ENCODE data around the gene BBS4. TPM values are rescaled to one million over a fixed set of nuclear protein-coding genes. Genes with fewer than 3 reads are reported as not detected.
"Not testable (repeated sequence)": the region's sequence is repeated elsewhere in the genome, so short reads cannot be mapped to it uniquely, and the experiment has no call there.

Gene BBS4
- total RNA-seq, 1 donor from 2014 or later = 17.7 TPM

DNA sequence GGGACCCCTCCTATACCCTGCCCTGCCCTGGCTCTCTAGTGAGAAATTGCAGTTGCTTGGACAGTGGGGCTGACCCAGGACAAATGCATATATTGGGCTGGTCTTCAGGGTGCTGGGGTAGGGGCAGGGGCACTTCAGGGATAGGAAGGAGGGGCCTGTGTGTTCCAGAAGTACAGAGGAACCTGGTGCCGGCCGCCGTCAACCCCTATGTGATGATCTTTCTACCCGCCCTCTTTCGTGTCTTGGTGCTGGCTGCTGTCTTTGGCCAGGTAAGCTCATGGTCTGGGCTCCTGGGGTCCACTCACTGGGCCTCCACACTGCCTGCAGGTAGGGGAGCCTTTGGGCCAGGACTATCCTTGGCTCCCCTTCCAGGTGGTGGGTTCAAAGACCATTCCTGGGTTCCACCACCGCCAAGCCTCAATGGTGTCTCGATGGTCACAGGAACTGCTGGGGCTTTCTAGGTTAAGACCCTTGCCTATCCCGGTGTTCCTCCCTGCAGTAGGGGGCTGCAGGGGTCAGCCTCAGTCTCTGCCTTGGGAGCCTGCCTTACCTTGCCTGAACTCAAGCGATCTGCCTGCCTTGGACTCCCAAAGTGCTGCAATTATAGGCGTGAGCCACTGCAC lies 37.3 kb upstream of the BBS4 start:
- H3K36me3 ChIP-seq (ENCODE audit: insufficient read depth, low read length); H3K36me3 Mint-ChIP-seq (ENCODE audit: low read depth, unreplicated experiment); H3K27ac ChIP-seq (ENCODE audit: low read depth, low read length); H3K4me1 ChIP-seq (ENCODE audit: insufficient read depth, low read length); H3K4me3 Mint-ChIP-seq (ENCODE audit: unreplicated experiment); H3K27me3 ChIP-seq (ENCODE audit: insufficient read depth, low read length); H3K27ac Mint-ChIP-seq (ENCODE audit: unreplicated experiment); FAIRE-seq; H3K4me3 ChIP-seq (ENCODE audit: insufficient read depth, low read depth, low read length); H4K20me1 ChIP-seq (ENCODE audit: insufficient read depth, low read length); H3K79me2 ChIP-seq (ENCODE audit: insufficient read depth, low read length); H3K4me2 ChIP-seq (ENCODE audit: low read length); H3K9me3 ChIP-seq (ENCODE audit: insufficient read depth, low read depth, low read length); H3K9me3 Mint-ChIP-seq (ENCODE audit: unreplicated experiment); H3K9ac ChIP-seq (ENCODE audit: low read length); DNase-seq (ENCODE audit: low read depth); H3K27me3 Mint-ChIP-seq (ENCODE audit: low read depth, unreplicated experiment); H3K4me1 Mint-ChIP-seq (ENCODE audit: low read depth, unreplicated experiment); H2AFZ ChIP-seq (ENCODE audit: low read depth, low read length): not testable (repeated sequence)

DNA sequence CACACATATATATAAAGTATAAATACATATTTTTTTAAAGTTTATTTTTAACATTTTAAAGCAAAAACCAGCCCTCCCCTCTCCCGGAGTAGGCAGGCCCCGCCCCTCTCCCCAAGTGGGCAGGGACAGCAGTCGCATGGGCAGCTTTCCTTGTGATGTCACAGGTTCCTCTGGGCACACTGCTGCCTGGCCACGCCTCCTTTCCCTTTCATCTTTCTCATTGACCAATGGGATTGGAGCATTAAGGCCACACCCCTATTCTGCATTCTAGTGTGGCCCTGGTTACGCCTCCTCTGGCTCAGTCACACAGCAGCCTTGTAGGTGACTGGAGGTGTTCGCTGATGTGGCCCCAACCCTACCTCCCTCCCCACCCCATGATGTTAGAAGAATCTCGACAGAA lies 31.6 kb upstream of the BBS4 start, which contains the start of gene GOLGA6B:
TSS of gene GOLGA6B (plus strand) at position 301 of the 400 bp plus-strand sequence. CDS start at position 342, 41 bp downstream.
- H2AFZ ChIP-seq (ENCODE audit: low read depth, low read length); H3K27me3 Mint-ChIP-seq (ENCODE audit: low read depth, unreplicated experiment); H3K4me1 ChIP-seq (ENCODE audit: insufficient read depth, low read length); H3K27ac ChIP-seq (ENCODE audit: low read depth, low read length); H3K4me3 Mint-ChIP-seq (ENCODE audit: unreplicated experiment); H3K4me1 Mint-ChIP-seq (ENCODE audit: low read depth, unreplicated experiment); FAIRE-seq; H3K9me3 ChIP-seq (ENCODE audit: insufficient read depth, low read depth, low read length); DNase-seq (ENCODE audit: low read depth); H3K27me3 ChIP-seq (ENCODE audit: insufficient read depth, low read length); H3K36me3 ChIP-seq (ENCODE audit: insufficient read depth, low read length); H3K4me3 ChIP-seq (ENCODE audit: insufficient read depth, low read depth, low read length); H3K79me2 ChIP-seq (ENCODE audit: insufficient read depth, low read length); H3K9ac ChIP-seq (ENCODE audit: low read length); H3K36me3 Mint-ChIP-seq (ENCODE audit: low read depth, unreplicated experiment); H3K4me2 ChIP-seq (ENCODE audit: low read length); H3K27ac Mint-ChIP-seq (ENCODE audit: unreplicated experiment); H3K9me3 Mint-ChIP-seq (ENCODE audit: unreplicated experiment); H4K20me1 ChIP-seq (ENCODE audit: insufficient read depth, low read length): not testable (repeated sequence)

DNA sequence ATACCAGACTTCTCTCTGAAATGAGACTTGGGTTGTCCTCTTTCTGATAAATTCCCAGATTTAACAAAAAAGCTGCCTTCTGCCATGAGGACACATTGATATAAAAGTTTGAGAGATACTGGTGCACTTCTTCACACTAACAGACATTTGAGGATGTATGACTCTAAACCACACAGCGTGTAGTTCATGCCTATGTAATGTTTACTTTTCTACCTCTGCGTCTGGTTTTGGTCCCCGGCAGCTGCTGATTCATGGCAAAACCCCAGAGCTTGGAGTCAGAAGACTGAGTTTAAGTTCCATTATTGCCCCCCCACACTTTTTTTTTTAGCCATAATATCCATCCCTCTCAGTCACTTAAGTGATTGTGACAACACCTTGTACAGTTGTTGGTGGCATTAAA lies 30.0 kb upstream of the BBS4 start:
- not testable (repeated sequence) for H3K27me3 Mint-ChIP-seq (ENCODE audit: low read depth, unreplicated experiment); H3K4me3 ChIP-seq (ENCODE audit: insufficient read depth, low read depth, low read length); H3K27ac Mint-ChIP-seq (ENCODE audit: unreplicated experiment); H3K36me3 Mint-ChIP-seq (ENCODE audit: low read depth, unreplicated experiment); H4K20me1 ChIP-seq (ENCODE audit: insufficient read depth, low read length); H3K9me3 ChIP-seq (ENCODE audit: insufficient read depth, low read depth, low read length); H3K27ac ChIP-seq (ENCODE audit: low read depth, low read length); H3K4me2 ChIP-seq (ENCODE audit: low read length); H3K9ac ChIP-seq (ENCODE audit: low read length); H3K4me3 Mint-ChIP-seq (ENCODE audit: unreplicated experiment); H3K9me3 Mint-ChIP-seq (ENCODE audit: unreplicated experiment); H3K27me3 ChIP-seq (ENCODE audit: insufficient read depth, low read length); DNase-seq (ENCODE audit: low read depth); H2AFZ ChIP-seq (ENCODE audit: low read depth, low read length); H3K79me2 ChIP-seq (ENCODE audit: insufficient read depth, low read length); H3K4me1 ChIP-seq (ENCODE audit: insufficient read depth, low read length); H3K36me3 ChIP-seq (ENCODE audit: insufficient read depth, low read length); FAIRE-seq; H3K4me1 Mint-ChIP-seq (ENCODE audit: low read depth, unreplicated experiment)

DNA sequence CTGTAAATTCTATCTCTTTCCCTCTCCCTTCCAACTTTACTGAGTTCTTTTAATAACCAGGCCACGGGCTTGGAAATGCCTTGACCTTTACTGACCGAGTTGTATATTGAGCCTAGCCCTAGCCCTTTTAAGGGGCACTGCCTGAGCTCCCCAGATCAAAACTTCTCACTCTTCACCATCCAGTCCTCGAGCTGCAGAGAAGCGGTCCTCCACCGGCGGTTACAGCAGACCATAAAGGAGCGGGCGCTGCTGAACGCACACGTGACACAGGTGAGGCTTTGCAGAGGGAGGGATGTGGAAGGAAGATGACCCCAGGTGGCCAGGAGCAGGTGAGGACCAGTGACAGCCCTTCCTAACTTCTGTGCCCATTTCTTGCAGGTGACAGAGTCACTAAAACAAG lies 24.9 kb upstream of the BBS4 start:
- not testable (repeated sequence) for H3K4me2 ChIP-seq (ENCODE audit: low read length); DNase-seq (ENCODE audit: low read depth); H3K27ac ChIP-seq (ENCODE audit: low read depth, low read length); H2AFZ ChIP-seq (ENCODE audit: low read depth, low read length); H3K27ac Mint-ChIP-seq (ENCODE audit: unreplicated experiment); H3K4me3 ChIP-seq (ENCODE audit: insufficient read depth, low read depth, low read length); H3K27me3 Mint-ChIP-seq (ENCODE audit: low read depth, unreplicated experiment); H3K9ac ChIP-seq (ENCODE audit: low read length); H3K79me2 ChIP-seq (ENCODE audit: insufficient read depth, low read length); H3K4me1 Mint-ChIP-seq (ENCODE audit: low read depth, unreplicated experiment); H3K4me1 ChIP-seq (ENCODE audit: insufficient read depth, low read length); FAIRE-seq; H4K20me1 ChIP-seq (ENCODE audit: insufficient read depth, low read length); H3K4me3 Mint-ChIP-seq (ENCODE audit: unreplicated experiment); H3K27me3 ChIP-seq (ENCODE audit: insufficient read depth, low read length); H3K36me3 Mint-ChIP-seq (ENCODE audit: low read depth, unreplicated experiment); H3K36me3 ChIP-seq (ENCODE audit: insufficient read depth, low read length); H3K9me3 Mint-ChIP-seq (ENCODE audit: unreplicated experiment); H3K9me3 ChIP-seq (ENCODE audit: insufficient read depth, low read depth, low read length)

DNA sequence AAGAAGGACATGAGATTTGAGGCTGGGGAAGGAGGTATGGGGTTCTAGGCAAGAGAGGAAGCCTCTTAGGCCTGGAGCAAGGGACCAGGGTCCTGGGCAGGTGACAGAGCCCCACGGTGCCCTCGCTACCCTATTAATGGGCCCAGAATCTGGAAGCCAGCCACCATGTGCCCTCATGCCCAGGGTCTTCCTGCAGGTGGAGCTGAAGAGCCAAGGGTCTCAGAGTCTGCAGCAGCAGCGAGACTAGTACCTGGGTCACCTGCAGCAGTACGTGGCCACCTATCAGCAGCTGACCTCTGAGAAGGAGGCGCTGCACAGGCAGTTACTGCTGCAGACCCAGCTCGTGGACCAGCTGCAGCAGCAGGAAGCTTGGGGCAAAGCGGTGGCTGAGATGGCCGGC lies 22.1 kb upstream of the BBS4 start:
- not testable (repeated sequence) for H3K4me1 Mint-ChIP-seq (ENCODE audit: low read depth, unreplicated experiment); H4K20me1 ChIP-seq (ENCODE audit: insufficient read depth, low read length); H2AFZ ChIP-seq (ENCODE audit: low read depth, low read length); H3K4me2 ChIP-seq (ENCODE audit: low read length); H3K27ac ChIP-seq (ENCODE audit: low read depth, low read length); DNase-seq (ENCODE audit: low read depth); H3K4me3 ChIP-seq (ENCODE audit: insufficient read depth, low read depth, low read length); H3K27ac Mint-ChIP-seq (ENCODE audit: unreplicated experiment); H3K36me3 ChIP-seq (ENCODE audit: insufficient read depth, low read length); H3K4me3 Mint-ChIP-seq (ENCODE audit: unreplicated experiment); H3K79me2 ChIP-seq (ENCODE audit: insufficient read depth, low read length); H3K9me3 ChIP-seq (ENCODE audit: insufficient read depth, low read depth, low read length); H3K9me3 Mint-ChIP-seq (ENCODE audit: unreplicated experiment); FAIRE-seq; H3K27me3 Mint-ChIP-seq (ENCODE audit: low read depth, unreplicated experiment); H3K9ac ChIP-seq (ENCODE audit: low read length); H3K27me3 ChIP-seq (ENCODE audit: insufficient read depth, low read length); H3K36me3 Mint-ChIP-seq (ENCODE audit: low read depth, unreplicated experiment); H3K4me1 ChIP-seq (ENCODE audit: insufficient read depth, low read length)

DNA sequence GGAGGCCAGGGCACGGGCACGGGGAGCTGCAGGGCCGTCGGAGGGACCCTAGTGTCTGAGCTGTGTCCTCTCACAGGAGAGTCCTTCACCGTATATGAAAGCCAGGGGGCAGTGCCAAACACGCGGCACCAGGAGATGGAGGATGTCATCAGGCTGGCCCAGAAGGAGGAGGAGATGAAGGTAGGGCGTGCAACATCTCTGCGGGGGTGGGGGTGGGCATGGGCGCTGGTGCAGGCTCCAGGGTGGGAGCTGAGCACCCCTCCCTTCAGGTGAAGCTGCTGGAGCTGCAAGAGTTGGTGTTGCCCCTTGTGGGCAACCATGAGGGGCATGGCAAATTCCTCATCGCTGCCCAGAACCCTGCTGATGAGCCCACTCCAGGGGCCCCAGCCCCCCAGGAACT lies 20.3 kb upstream of the BBS4 start:
- not testable (repeated sequence) for H3K9me3 ChIP-seq (ENCODE audit: insufficient read depth, low read depth, low read length); H3K9ac ChIP-seq (ENCODE audit: low read length); H4K20me1 ChIP-seq (ENCODE audit: insufficient read depth, low read length); H3K4me3 Mint-ChIP-seq (ENCODE audit: unreplicated experiment); H3K36me3 Mint-ChIP-seq (ENCODE audit: low read depth, unreplicated experiment); H3K4me2 ChIP-seq (ENCODE audit: low read length); H3K4me1 Mint-ChIP-seq (ENCODE audit: low read depth, unreplicated experiment); FAIRE-seq; H3K4me3 ChIP-seq (ENCODE audit: insufficient read depth, low read depth, low read length); H3K79me2 ChIP-seq (ENCODE audit: insufficient read depth, low read length); H2AFZ ChIP-seq (ENCODE audit: low read depth, low read length); H3K27me3 ChIP-seq (ENCODE audit: insufficient read depth, low read length); DNase-seq (ENCODE audit: low read depth); H3K9me3 Mint-ChIP-seq (ENCODE audit: unreplicated experiment); H3K27ac Mint-ChIP-seq (ENCODE audit: unreplicated experiment); H3K27me3 Mint-ChIP-seq (ENCODE audit: low read depth, unreplicated experiment); H3K27ac ChIP-seq (ENCODE audit: low read depth, low read length); H3K4me1 ChIP-seq (ENCODE audit: insufficient read depth, low read length); H3K36me3 ChIP-seq (ENCODE audit: insufficient read depth, low read length)

Data from astrocyte (in vitro differentiated cells and primary cell).